Activated naive CD4-positive, alpha-beta T cell treated with anti-CD3 and anti-CD28 coated beads for 36 hours (primary cell): ENCODE data around the gene LYRM4. TPM values are rescaled to one million over a fixed set of nuclear protein-coding genes. Genes with fewer than 3 reads are reported as not detected.

Experiments
- CTCF ChIA-PET: fragments of 350-600 bp; sonication (Branson Sonifier 250); formaldehyde crosslinking; loops from one replicate; lab custom pipeline; 2021; ENCODE audit warnings: antibody characterized with exemption; lab: Charles Lee
- DNase-seq: peaks from one replicate; pipeline ENCODE4 v3.0.0-alpha.2; 2020
- H3K27ac Mint-ChIP-seq: one replicate; pipeline ENCODE4 v1.8.0; 2021; ENCODE audit warnings: mild to moderate bottlenecking, mixed read lengths
- H3K27me3 Mint-ChIP-seq: one replicate; pipeline ENCODE4 v1.8.0; 2021; ENCODE audit warnings: low read depth, mixed read lengths
- H3K36me3 Mint-ChIP-seq: one replicate; pipeline ENCODE4 v1.8.0; 2021; ENCODE audit warnings: low read depth, mixed read lengths
- H3K4me1 Mint-ChIP-seq: one replicate; pipeline ENCODE4 v1.8.0; 2021; ENCODE audit warnings: low read depth, mixed read lengths
- H3K4me3 Mint-ChIP-seq: one replicate; pipeline ENCODE4 v1.8.0; 2021; ENCODE audit warnings: mild to moderate bottlenecking, moderate library complexity, mixed read lengths
- H3K9me3 Mint-ChIP-seq: one replicate; pipeline ENCODE4 v1.8.0; 2021; ENCODE audit warnings: mixed read lengths
- intact Hi-C: fragments of 100-400 bp; cut with micrococcal nuclease; formaldehyde crosslinking; loops from one replicate; pipeline ENCODE4 v1.15.1; 2023
- total RNA-seq, 2 experiments: library from RNA; stranded (reverse); gene quantifications; one replicate each; pipeline ENCODE4 v1.2.3, GENCODE V29; 2021

Gene LYRM4
- total RNA-seq, 2 experiments from 2014 or later: 46.2 to 51.6 TPM

- no peak for DNase-seq
- no peak overlapping the region for H3K27ac Mint-ChIP-seq
- CTCF ChIA-PET: no interaction called here
- H3K4me1 Mint-ChIP-seq: peaks cover 3% of the 10 kb centered on the region
- intact Hi-C loops: no loop called here
- no peaks in the 10 kb centered on the region for H3K36me3 Mint-ChIP-seq
- H3K27me3 Mint-ChIP-seq: no peaks in the 10 kb centered on the region
- H3K4me3 Mint-ChIP-seq: no peak overlapping the region
- no peaks in the 10 kb centered on the region for H3K9me3 Mint-ChIP-seq
These were observed 98.4 kb downstream of the LYRM4 start for GRCh38 chr6:5162355-5162754.

- intact Hi-C loops: no loop called here
- no peak overlapping the region for H3K27ac Mint-ChIP-seq
- no peak overlapping the region for H3K4me3 Mint-ChIP-seq
These were observed 100.5 kb downstream of the LYRM4 start for GRCh38 chr6:5160206-5160605.

DNA sequence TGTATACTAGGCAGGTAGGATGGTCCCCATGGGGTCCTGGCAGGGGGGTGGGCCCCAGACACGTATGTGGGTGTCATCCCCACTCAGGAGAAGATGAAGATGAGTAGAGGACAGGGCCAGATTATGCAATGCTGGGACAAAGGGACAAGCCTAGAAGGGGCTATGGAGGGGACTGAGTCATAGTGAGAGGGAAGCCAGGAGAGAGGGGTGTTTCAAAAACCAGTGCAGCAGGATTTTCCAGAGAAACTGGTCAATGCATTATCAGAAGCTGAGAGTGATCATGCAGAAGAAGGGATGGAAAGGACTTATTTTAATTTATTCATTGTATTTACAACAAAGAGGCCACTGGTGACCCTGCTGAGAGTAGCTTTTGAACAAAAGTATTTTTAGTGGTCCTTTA lies 101.6 kb downstream of the LYRM4 start:
- Mint-ChIP-seq H3K36me3 (no peaks in the 10 kb centered on the region), H3K9me3 (no peaks in the 10 kb centered on the region), H3K27me3 (no peaks in the 10 kb centered on the region), H3K27ac (no peak overlapping the region), H3K4me3 (no peak overlapping the region), H3K4me1 (no peaks in the 10 kb centered on the region)
- intact Hi-C loops: no loop called here
- CTCF ChIA-PET: interaction anchor here (2.2 kb wide), 1 partner anchor 15 kb away, joined by 7 read pairs; no protein-coding TSS in a partner anchor
- no peak for DNase-seq

More at GRCh38 chr6:5160206-5160605, 100.5 kb downstream of the LYRM4 start:
- DNase-seq: no peak
- H3K9me3 Mint-ChIP-seq: no peaks in the 10 kb centered on the region
- H3K4me1 Mint-ChIP-seq: peaks cover under 1% of the 10 kb centered on the region
- no peaks in the 10 kb centered on the region for H3K36me3 Mint-ChIP-seq
- CTCF ChIA-PET: interaction anchor here (2.2 kb wide), 1 partner anchor 16 kb away, joined by 7 read pairs; no protein-coding TSS in a partner anchor
- H3K27me3 Mint-ChIP-seq: no peaks in the 10 kb centered on the region

- H3K36me3 Mint-ChIP-seq: no peaks in the 10 kb centered on the region
- H3K27me3 Mint-ChIP-seq: no peaks in the 10 kb centered on the region
- CTCF ChIA-PET: no interaction called here
- no peaks in the 10 kb centered on the region for H3K9me3 Mint-ChIP-seq
- H3K27ac Mint-ChIP-seq: no peak overlapping the region
- H3K4me1 Mint-ChIP-seq: no peaks in the 10 kb centered on the region
- no peak for DNase-seq
- intact Hi-C loops: no loop called here
- no peak overlapping the region for H3K4me3 Mint-ChIP-seq
These were observed 102.6 kb downstream of the LYRM4 start for GRCh38 chr6:5158180-5158579.

DNA sequence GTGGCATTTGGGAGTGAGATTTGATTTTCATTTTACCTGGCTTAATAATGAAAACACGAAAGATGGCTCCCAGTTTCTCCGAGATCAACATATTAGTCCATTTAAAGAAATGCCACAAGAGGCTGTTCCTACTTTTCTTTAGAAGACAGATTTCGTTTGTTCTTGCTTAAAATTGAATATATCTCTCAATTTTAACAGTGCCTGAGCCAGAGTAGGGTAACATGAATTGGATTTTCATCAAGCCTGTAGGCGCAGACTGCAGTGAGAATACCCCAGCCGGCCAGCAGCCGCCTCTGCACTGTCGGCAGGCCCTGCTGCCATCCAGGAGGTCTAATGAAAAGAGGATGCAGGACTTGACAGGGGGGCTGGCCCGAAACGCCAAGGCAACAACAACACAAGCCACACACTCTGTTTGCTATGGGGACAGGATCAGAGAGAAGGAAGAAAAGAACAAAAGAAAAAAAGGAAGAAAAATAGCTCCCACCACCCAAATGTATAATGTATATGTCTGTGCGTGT lies 103.1 kb downstream of the LYRM4 start:
- no peaks in the 10 kb centered on the region for H3K36me3 Mint-ChIP-seq
- no peak for DNase-seq
- H3K4me3 Mint-ChIP-seq: no peak overlapping the region
- intact Hi-C loops: no loop called here
- CTCF ChIA-PET: no interaction called here
- no peak overlapping the region for H3K27ac Mint-ChIP-seq
- no peaks in the 10 kb centered on the region for H3K9me3 Mint-ChIP-seq
- no peaks in the 10 kb centered on the region for H3K4me1 Mint-ChIP-seq
- H3K27me3 Mint-ChIP-seq: no peaks in the 10 kb centered on the region

DNA sequence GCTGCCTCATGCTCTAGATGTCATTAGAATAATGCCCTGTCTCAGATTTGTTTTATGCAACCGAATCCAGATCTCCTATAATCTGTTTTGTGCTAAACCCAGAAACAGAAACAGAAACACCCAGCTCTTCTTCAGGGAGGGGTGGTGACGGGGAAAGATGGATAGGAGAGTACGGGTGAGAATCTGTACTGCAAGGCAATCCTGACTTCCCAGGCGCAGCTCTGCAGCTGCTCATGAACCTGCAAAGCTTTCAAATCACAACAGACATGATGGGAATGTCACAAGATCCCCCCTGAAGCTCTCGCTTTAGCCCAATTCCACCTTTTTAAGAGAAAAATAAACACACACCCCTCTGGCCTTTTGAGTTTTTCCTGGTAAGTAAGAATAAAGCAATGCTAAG lies 104.1 kb downstream of the LYRM4 start:
- H3K9me3 Mint-ChIP-seq: no peaks in the 10 kb centered on the region
- no peak overlapping the region for H3K4me3 Mint-ChIP-seq
- CTCF ChIA-PET: interaction anchor here (1.3 kb wide), 1 partner anchor 13 kb away, joined by 7 read pairs; no protein-coding TSS in a partner anchor
- H3K36me3 Mint-ChIP-seq: no peaks in the 10 kb centered on the region
- H3K27ac Mint-ChIP-seq: no peak overlapping the region
- DNase-seq: no peak
- intact Hi-C loops: no loop called here
- H3K4me1 Mint-ChIP-seq: no peaks in the 10 kb centered on the region
- no peaks in the 10 kb centered on the region for H3K27me3 Mint-ChIP-seq

GRCh38 chr6:5155906-5156305 lies 104.8 kb downstream of the LYRM4 start:
- Mint-ChIP-seq H3K9me3 (no peaks in the 10 kb centered on the region), H3K4me3 (no peak overlapping the region), H3K4me1 (no peaks in the 10 kb centered on the region), H3K27me3 (no peaks in the 10 kb centered on the region), H3K27ac (no peak overlapping the region), H3K36me3 (no peaks in the 10 kb centered on the region)
- no peak for DNase-seq
- CTCF ChIA-PET: interaction anchor here (1.3 kb wide), 1 partner anchor 12 kb away, joined by 7 read pairs; no protein-coding TSS in a partner anchor
- intact Hi-C loops: no loop called here

DNA sequence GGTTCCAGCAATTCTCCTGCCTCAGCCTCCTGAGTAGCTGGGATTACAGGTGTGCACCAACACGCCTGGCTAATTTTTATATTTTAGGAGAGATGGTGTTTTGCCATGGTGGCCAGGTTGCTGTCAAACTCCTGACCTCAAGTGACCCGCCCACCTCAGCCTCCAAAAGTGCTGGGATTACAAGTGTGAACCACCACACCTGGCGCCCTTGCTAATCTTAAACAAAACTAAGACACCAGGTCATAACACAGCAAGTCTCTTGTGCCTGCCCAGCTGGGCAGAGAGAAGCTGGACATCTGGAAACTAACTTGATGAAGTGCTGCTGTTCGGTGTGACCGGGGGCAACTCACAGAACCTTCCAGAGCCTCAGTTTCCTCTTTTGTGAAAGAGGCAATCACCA lies 107.6 kb downstream of the LYRM4 start:
- DNase-seq: no peak
- no peaks in the 10 kb centered on the region for H3K36me3 Mint-ChIP-seq
- no peaks in the 10 kb centered on the region for H3K9me3 Mint-ChIP-seq
- H3K4me1 Mint-ChIP-seq: no peaks in the 10 kb centered on the region
- no peak overlapping the region for H3K27ac Mint-ChIP-seq
- no peak overlapping the region for H3K4me3 Mint-ChIP-seq
- H3K27me3 Mint-ChIP-seq: no peaks in the 10 kb centered on the region
- CTCF ChIA-PET: no interaction called here
- intact Hi-C loops: no loop called here

- no peaks in the 10 kb centered on the region for H3K27me3 Mint-ChIP-seq
- no peaks in the 10 kb centered on the region for H3K4me1 Mint-ChIP-seq
- no peak overlapping the region for H3K27ac Mint-ChIP-seq
- H3K9me3 Mint-ChIP-seq: no peaks in the 10 kb centered on the region
- CTCF ChIA-PET: interaction anchor here (0.9 to 1.7 kb wide), 2 partner anchors 9 to 22 kb away, joined by 4 to 5 read pairs; no protein-coding TSS in a partner anchor
- H3K36me3 Mint-ChIP-seq: no peaks in the 10 kb centered on the region
- intact Hi-C loops: no loop called here
- no peak overlapping the region for H3K4me3 Mint-ChIP-seq
- DNase-seq: no peak
These were observed 108.3 kb downstream of the LYRM4 start for GRCh38 chr6:5152460-5152859.

DNA sequence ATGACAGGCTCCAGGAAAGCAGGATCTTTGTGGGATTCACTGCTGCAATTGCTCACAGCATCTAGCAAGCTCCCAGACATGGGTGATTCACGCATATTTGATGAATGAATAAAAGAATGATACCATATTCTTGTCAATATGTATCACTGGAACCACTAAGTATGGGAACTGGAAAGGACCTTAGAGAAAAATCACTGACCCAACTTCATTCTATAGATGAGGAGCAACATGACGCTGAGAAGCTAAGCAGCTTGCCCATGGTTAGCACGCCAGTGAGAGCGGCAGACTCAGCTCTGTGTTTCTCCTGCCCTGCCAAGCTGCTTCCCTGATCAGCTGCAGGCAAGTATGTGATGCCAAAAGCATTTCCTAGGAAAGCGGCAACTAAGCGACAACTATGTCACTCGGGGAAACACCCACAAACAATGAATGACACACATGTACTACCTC lies 108.8 kb downstream of the LYRM4 start:
- intact Hi-C loops: no loop called here
- Mint-ChIP-seq H3K36me3 (no peaks in the 10 kb centered on the region), H3K9me3 (no peaks in the 10 kb centered on the region), H3K27me3 (no peaks in the 10 kb centered on the region), H3K4me3 (no peak overlapping the region), H3K4me1 (no peaks in the 10 kb centered on the region), H3K27ac (no peak overlapping the region)
- CTCF ChIA-PET: interaction anchor here (0.9 to 1.7 kb wide), 2 partner anchors 8 to 22 kb away, joined by 4 to 5 read pairs; no protein-coding TSS in a partner anchor
- no peak for DNase-seq

- no peak overlapping the region for H3K27ac Mint-ChIP-seq
- intact Hi-C loops: no loop called here
- no peak overlapping the region for H3K4me3 Mint-ChIP-seq
- H3K9me3 Mint-ChIP-seq: no peaks in the 10 kb centered on the region
- no peak for DNase-seq
- H3K27me3 Mint-ChIP-seq: no peaks in the 10 kb centered on the region
- H3K36me3 Mint-ChIP-seq: no peaks in the 10 kb centered on the region
- CTCF ChIA-PET: interaction anchor here (1.7 kb wide), 1 partner anchor 8 kb away, joined by 5 read pairs; no protein-coding TSS in a partner anchor
- H3K4me1 Mint-ChIP-seq: no peaks in the 10 kb centered on the region
These were observed 109.3 kb downstream of the LYRM4 start for GRCh38 chr6:5151360-5151954.

DNA sequence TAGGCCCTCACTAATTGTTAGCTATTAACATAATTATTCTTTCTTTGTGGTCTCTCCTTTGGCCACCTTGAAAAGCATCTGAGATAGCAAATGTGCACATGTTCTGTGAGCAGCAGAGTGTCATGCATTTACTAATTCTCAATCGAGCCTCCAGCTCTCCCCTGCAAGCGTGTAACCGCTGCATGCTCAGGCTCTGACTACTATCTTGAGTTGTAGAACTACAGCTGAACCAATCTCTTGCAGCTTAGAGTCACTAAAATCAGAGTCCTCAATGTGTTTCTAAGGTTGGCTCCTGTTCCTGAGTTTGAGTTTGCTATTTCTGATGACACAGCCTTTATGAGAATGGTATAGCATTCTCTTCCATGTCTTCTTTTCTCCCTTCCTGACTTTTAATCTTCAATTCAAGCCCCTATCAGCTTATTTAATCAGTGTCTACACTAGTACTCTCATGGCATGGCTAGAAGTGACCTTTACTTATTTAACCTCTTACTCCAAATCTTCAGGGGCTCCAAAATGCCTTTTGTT lies 110.1 kb downstream of the LYRM4 start:
- no peak overlapping the region for H3K4me3 Mint-ChIP-seq
- CTCF ChIA-PET: no interaction called here
- H3K9me3 Mint-ChIP-seq: no peaks in the 10 kb centered on the region
- H3K4me1 Mint-ChIP-seq: no peaks in the 10 kb centered on the region
- no peak for DNase-seq
- H3K27me3 Mint-ChIP-seq: no peaks in the 10 kb centered on the region
- no peaks in the 10 kb centered on the region for H3K36me3 Mint-ChIP-seq
- no peak overlapping the region for H3K27ac Mint-ChIP-seq
- intact Hi-C loops: no loop called here

- H3K27ac Mint-ChIP-seq: no peak overlapping the region
- H3K4me3 Mint-ChIP-seq: no peak overlapping the region
- CTCF ChIA-PET: no interaction called here
- no peaks in the 10 kb centered on the region for H3K9me3 Mint-ChIP-seq
- H3K27me3 Mint-ChIP-seq: no peaks in the 10 kb centered on the region
- no peak for DNase-seq
- H3K36me3 Mint-ChIP-seq: no peaks in the 10 kb centered on the region
- no peaks in the 10 kb centered on the region for H3K4me1 Mint-ChIP-seq
- intact Hi-C loops: no loop called here
These were observed 110.9 kb downstream of the LYRM4 start for GRCh38 chr6:5149891-5150290.
